ENCODE data around the gene MBTD1. TPM values are rescaled to one million over a fixed set of nuclear protein-coding genes. Genes with fewer than 3 reads are reported as not detected.

The MBTD1 gene
- total RNA-seq, 1 experiment from 2014 or later = 20.4 TPM

GRCh38 chr17:51238255-51238887 is 21.5 kb downstream of the MBTD1 start:
- Histone ChIP-seq H3K9me2 (ENCODE audit: insufficient read depth) (no peaks in the 10 kb centered on the region), H3K36me3 (ENCODE audit: low read depth) (no peaks in the 10 kb centered on the region), H3K27ac (no peak overlapping the region), H3K4me2 (no peak overlapping the region), H4K20me1 (ENCODE audit: insufficient read depth) (peaks cover 84% of the 10 kb centered on the region), H3K79me2 (ENCODE audit: low read depth) (peaks cover 82% of the 10 kb centered on the region), H3F3A (ENCODE audit: insufficient read depth, low read depth) (peaks cover 7% of the 10 kb centered on the region; the same call in 1 of the 2 replicates), H3K4me1 (replicated peaks; ENCODE audit: insufficient read depth) (no peaks in the 10 kb centered on the region), H3K27me3 (ENCODE audit: insufficient read depth, low read depth) (no peaks in the 10 kb centered on the region), H2AFZ (no peak overlapping the region), H3K4me3 (no peak overlapping the region), H3K9me3 (ENCODE audit: insufficient read depth, low read depth) (no peaks in the 10 kb centered on the region)
- intact Hi-C loops (cut with micrococcal nuclease; ENCODE audit: unreplicated experiment) = no loop called here
- no peak for DNase-seq
- CTCF ChIA-PET = no interaction called here
- TF ChIP-seq EZH2 (IDR thresholded peaks at IDR 0.05; ENCODE audit: low read depth) = no peak
- TF ChIP-seq CTCF (conservative IDR thresholded peaks at IDR 0.05) = no peak
- POLR2A ChIA-PET (ENCODE audit: unreplicated experiment) = no interaction called here
- no TSS peak for BruUV-seq (replicated peaks)

GRCh38 chr17:51234162-51234561 is 25.7 kb downstream of the MBTD1 start:
- Histone ChIP-seq H3K27me3 (ENCODE audit: insufficient read depth, low read depth) (no peaks in the 10 kb centered on the region), H3F3A (ENCODE audit: insufficient read depth, low read depth) (no peaks in the 10 kb centered on the region; the same call in 1 of the 2 replicates), H3K79me2 (ENCODE audit: low read depth) (peaks cover 82% of the 10 kb centered on the region), H3K9me2 (ENCODE audit: insufficient read depth) (no peaks in the 10 kb centered on the region), H3K4me1 (replicated peaks; ENCODE audit: insufficient read depth) (no peaks in the 10 kb centered on the region), H3K4me3 (no peak overlapping the region), H3K27ac (no peak overlapping the region), H3K36me3 (ENCODE audit: low read depth) (no peaks in the 10 kb centered on the region; the same call in 1 of the 2 replicates), H3K4me2 (no peak overlapping the region), H3K9me3 (ENCODE audit: insufficient read depth, low read depth) (no peaks in the 10 kb centered on the region), H4K20me1 (ENCODE audit: insufficient read depth) (peaks cover 75% of the 10 kb centered on the region), H2AFZ (no peak overlapping the region)
- no peak for DNase-seq
- ChIA-PET CTCF (no interaction called here), POLR2A (ENCODE audit: unreplicated experiment) (no interaction called here)
- TF ChIP-seq EZH2 (IDR thresholded peaks at IDR 0.05; ENCODE audit: low read depth) = no peak
- TF ChIP-seq CTCF (conservative IDR thresholded peaks at IDR 0.05) = no peak
- BruUV-seq (replicated peaks) = no TSS peak
- intact Hi-C loops (cut with micrococcal nuclease; ENCODE audit: unreplicated experiment) = no loop called here

- no TSS peak for BruUV-seq (replicated peaks)
- intact Hi-C loops (cut with micrococcal nuclease; ENCODE audit: unreplicated experiment) = no loop called here
- DNase-seq = no peak
Measured at GRCh38 chr17:51231999-51232398, 27.9 kb downstream of the MBTD1 start.

More at GRCh38 chr17:51231999-51232398, 27.9 kb downstream of the MBTD1 start:
- Histone ChIP-seq H3K9me3 (ENCODE audit: insufficient read depth, low read depth) (no peaks in the 10 kb centered on the region), H3K79me2 (ENCODE audit: low read depth) (peaks cover 93% of the 10 kb centered on the region), H3K4me1 (replicated peaks; ENCODE audit: insufficient read depth) (no peaks in the 10 kb centered on the region), H4K20me1 (ENCODE audit: insufficient read depth) (peaks cover 72% of the 10 kb centered on the region), H3K9me2 (ENCODE audit: insufficient read depth) (no peaks in the 10 kb centered on the region), H2AFZ (no peak overlapping the region), H3K4me2 (no peak overlapping the region), H3K36me3 (ENCODE audit: low read depth) (no peaks in the 10 kb centered on the region; the same call in 1 of the 2 replicates), H3K27me3 (ENCODE audit: insufficient read depth, low read depth) (no peaks in the 10 kb centered on the region), H3K4me3 (no peak overlapping the region), H3K27ac (no peak overlapping the region), H3F3A (ENCODE audit: insufficient read depth, low read depth) (peaks cover 6% of the 10 kb centered on the region; the same call in 1 of the 2 replicates)
- ChIA-PET POLR2A (ENCODE audit: unreplicated experiment) (no interaction called here), CTCF (no interaction called here)
- TF ChIP-seq EZH2 (IDR thresholded peaks at IDR 0.05; ENCODE audit: low read depth) (no peak), CTCF (conservative IDR thresholded peaks at IDR 0.05) (no peak)
